NB4 (cell line): ENCODE results near the gene SEMA5A.
"Not testable (repeated sequence)": the region's sequence is repeated elsewhere in the genome, so short reads cannot be mapped to it uniquely, and the experiment has no call there.

Experiments
- DNase-seq: peaks from one replicate; pipeline ENCODE4 v3.0.0; 2010; ENCODE audit warnings: low read depth
- H3K4me3 ChIP-seq: one replicate; pipeline ENCODE4 v1.5.1; 2011; ENCODE audit warnings: mild to moderate bottlenecking, low read depth, low read length, moderate library complexity
- MYC ChIP-seq: IDR thresholded peaks from 2 replicates; pipeline ENCODE4 v1.6.1; 2011; ENCODE audit warnings: low read depth, low read length
- POLR2A ChIP-seq: IDR thresholded peaks from 2 replicates; pipeline ENCODE4 v1.6.1; 2011; ENCODE audit warnings: mild to moderate bottlenecking; ENCODE audit not compliant: insufficient read length; ENCODE audit errors: extremely low read depth
- TF ChIP-seq, protein P1 (sequence below): IDR thresholded peaks from one replicate; pipeline ENCODE4 v1.5.1; 2012; ENCODE audit warnings: low read depth, low read length
- TF ChIP-seq, protein P2 (sequence below): IDR thresholded peaks from 2 replicates; pipeline ENCODE4 v1.6.1; 2011; ENCODE audit warnings: low read depth, low read length

SEMA5A gene

DNA sequence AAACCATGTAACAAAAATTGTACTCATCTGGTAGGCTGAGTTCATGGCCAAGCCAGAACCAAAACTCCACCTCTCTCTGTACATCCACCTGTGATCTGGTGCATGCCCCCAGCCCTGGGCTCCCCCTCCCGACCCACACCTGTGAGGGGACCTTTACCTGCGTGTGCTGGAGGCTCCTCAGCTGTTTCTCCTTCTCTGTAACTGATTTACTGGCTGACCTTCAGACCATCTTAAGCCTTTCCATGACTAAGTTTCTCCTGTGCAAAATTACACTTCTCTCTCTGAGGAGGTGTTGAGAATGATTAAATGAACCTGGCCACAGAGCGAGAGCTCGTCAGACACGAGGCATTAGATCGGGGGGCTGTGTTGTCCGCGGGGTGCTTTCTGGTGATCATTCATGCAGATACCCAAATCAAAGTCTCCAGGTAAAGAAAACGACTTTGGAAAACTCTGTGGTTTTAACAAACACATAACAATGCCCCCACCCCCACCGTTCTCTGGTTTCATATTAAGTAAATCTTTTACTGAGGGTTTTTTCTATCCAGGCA is 136.4 kb downstream of the SEMA5A start:
- no peak overlapping the region for H3K4me3 ChIP-seq

DNA sequence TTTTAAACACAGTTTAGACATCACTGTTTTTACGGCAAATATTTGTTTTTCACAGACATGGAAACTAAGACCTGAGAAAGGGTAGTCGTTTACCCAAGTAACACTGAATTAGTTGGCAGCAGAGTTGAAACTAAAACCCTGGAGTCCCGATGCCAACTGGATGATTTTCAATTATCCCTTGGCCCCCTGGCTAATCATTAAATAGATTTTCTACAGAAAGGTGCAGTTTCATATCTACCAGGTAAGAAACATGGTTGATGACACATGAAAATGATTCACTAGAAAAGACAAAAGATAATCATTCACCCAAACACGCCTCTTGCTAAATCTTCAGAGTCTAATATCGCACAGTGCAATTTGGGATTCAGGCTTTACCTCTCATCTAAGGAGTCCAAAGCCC is 136.9 kb downstream of the SEMA5A start:
- DNase-seq = no peak
- TF ChIP-seq, protein P1, sequence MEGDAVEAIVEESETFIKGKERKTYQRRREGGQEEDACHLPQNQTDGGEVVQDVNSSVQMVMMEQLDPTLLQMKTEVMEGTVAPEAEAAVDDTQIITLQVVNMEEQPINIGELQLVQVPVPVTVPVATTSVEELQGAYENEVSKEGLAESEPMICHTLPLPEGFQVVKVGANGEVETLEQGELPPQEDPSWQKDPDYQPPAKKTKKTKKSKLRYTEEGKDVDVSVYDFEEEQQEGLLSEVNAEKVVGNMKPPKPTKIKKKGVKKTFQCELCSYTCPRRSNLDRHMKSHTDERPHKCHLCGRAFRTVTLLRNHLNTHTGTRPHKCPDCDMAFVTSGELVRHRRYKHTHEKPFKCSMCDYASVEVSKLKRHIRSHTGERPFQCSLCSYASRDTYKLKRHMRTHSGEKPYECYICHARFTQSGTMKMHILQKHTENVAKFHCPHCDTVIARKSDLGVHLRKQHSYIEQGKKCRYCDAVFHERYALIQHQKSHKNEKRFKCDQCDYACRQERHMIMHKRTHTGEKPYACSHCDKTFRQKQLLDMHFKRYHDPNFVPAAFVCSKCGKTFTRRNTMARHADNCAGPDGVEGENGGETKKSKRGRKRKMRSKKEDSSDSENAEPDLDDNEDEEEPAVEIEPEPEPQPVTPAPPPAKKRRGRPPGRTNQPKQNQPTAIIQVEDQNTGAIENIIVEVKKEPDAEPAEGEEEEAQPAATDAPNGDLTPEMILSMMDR = no peak
- TF ChIP-seq POLR2A (no peak), MYC (no peak)
- TF ChIP-seq, protein P2, sequence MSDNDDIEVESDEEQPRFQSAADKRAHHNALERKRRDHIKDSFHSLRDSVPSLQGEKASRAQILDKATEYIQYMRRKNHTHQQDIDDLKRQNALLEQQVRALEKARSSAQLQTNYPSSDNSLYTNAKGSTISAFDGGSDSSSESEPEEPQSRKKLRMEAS = no peak
- no peak overlapping the region for H3K4me3 ChIP-seq

More for the DNA sequence above, 136.4 kb downstream of the SEMA5A start:
- no peak for TF ChIP-seq POLR2A
- no peak for TF ChIP-seq MYC
- TF ChIP-seq, protein P2 = no peak
- TF ChIP-seq, protein P1 = no peak
- no peak for DNase-seq

GRCh38 chr5:9405196-9405754 is 140.6 kb downstream of the SEMA5A start:
- H3K4me3 ChIP-seq = no peak overlapping the region
- no peak for DNase-seq
- TF ChIP-seq MYC (no peak), POLR2A (no peak)
- TF ChIP-seq, protein P1 = no peak
- TF ChIP-seq, protein P2 = no peak

DNA sequence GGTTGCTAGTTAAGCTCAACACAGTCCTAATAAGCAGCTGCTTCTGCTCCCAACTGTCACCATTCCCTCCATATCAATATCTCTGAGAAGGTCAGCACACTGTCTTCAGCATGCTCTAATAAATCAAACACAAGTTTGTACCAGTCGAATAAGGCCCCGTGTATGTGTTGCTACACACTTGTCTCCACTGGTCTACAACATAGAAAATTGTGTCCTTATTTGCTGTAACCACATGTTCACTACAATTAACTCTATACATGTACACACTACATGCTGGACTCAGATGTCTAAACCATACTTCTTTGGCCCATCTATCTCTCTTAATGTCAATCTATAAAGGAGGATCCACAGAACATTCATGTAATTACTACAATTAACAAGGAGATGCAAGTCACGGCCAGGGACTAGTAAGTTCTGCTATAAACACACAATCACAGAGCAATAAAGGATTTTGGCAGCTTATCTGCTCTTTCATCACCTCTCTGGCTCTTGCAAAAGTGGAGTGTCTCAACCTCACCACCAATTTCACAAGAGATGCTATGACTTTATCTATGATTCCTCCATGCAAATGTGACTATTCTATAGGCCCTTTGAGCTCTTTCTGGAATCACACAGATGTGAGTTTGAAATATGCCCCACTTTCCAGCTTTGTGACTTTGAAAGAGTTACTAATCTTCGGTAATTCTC is 143.9 kb downstream of the SEMA5A start:
- peak; percentile 33 for DNase-seq
- no peak overlapping the region for H3K4me3 ChIP-seq

GRCh38 chr5:9399783-9400182 is 146.1 kb downstream of the SEMA5A start:
- DNase-seq, H3K4me3 ChIP-seq: not testable (repeated sequence)

More for the DNA sequence above, 143.9 kb downstream of the SEMA5A start:
- TF ChIP-seq, protein P2 = no peak
- TF ChIP-seq POLR2A = no peak
- TF ChIP-seq, protein P1 = no peak
- TF ChIP-seq MYC = no peak

DNA sequence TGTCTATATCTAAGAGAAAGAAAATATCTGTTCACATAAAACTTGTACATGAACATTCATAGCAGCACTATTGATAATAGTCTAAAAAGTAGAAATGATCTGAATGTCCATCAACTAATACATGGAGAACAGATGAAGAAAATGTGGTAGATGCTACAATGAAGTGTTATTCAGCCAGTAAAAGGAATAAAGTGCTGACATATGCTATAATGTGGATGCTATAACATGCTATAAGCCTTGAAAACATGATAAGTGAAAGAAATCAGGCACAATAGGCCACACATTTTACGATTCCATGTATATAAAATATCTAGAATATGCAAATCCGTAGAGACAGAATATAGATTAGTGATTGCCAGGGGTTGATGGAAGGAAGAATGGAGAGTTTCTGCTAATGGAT is 146.8 kb downstream of the SEMA5A start:
- TF ChIP-seq MYC (no peak), POLR2A (no peak)
- TF ChIP-seq, protein P2 = no peak
- TF ChIP-seq, protein P1 = no peak
- DNase-seq = no peak
- no peak overlapping the region for H3K4me3 ChIP-seq
